Measurements from ENCODE around the gene DGKK.

DNA sequence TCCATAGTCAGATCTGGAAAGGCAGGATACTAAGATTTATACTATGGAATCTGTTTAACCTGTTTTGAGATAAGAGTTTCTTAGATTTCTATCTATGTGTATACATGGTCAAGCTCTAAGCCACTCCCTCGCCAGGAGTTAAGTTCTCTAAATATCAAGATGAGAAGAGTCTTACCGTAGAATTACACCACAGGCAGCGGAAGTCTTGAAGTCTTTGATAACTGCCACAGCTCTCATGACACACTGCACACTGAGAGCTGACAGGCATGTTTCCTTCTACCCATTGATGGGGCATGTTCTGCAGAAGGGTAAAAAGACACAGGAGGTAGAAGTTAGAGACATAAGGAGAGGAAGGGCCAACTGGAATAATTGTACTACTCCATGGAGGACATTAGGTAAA is 67.7 kb downstream of the DGKK start:
- TF ChIP-seq EP300 (IDR thresholded peaks at IDR 0.05) = no peak
- TF ChIP-seq, protein P1, sequence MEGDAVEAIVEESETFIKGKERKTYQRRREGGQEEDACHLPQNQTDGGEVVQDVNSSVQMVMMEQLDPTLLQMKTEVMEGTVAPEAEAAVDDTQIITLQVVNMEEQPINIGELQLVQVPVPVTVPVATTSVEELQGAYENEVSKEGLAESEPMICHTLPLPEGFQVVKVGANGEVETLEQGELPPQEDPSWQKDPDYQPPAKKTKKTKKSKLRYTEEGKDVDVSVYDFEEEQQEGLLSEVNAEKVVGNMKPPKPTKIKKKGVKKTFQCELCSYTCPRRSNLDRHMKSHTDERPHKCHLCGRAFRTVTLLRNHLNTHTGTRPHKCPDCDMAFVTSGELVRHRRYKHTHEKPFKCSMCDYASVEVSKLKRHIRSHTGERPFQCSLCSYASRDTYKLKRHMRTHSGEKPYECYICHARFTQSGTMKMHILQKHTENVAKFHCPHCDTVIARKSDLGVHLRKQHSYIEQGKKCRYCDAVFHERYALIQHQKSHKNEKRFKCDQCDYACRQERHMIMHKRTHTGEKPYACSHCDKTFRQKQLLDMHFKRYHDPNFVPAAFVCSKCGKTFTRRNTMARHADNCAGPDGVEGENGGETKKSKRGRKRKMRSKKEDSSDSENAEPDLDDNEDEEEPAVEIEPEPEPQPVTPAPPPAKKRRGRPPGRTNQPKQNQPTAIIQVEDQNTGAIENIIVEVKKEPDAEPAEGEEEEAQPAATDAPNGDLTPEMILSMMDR (IDR thresholded peaks at IDR 0.05) = no peak
- no peak for TF ChIP-seq POLR2A (IDR thresholded peaks at IDR 0.05)
